AG09319 (cell line): ENCODE data around the gene HCN1.

Experiments
- DNase-seq: peaks from one replicate; pipeline ENCODE4 v3.0.0-alpha.2; 2010; ENCODE audit warnings: low read depth; ENCODE audit errors: extremely low read depth
- TF ChIP-seq, protein P1 (sequence below): IDR thresholded peaks from 2 replicates; pipeline ENCODE4 v1.5.1; 2011; ENCODE audit warnings: low read depth, mild to moderate bottlenecking, inconsistent platforms, low read length, moderate library complexity

Gene HCN1

GRCh38 chr5:45437752-45438151 is 258.4 kb downstream of the HCN1 start:
- TF ChIP-seq, protein P1, sequence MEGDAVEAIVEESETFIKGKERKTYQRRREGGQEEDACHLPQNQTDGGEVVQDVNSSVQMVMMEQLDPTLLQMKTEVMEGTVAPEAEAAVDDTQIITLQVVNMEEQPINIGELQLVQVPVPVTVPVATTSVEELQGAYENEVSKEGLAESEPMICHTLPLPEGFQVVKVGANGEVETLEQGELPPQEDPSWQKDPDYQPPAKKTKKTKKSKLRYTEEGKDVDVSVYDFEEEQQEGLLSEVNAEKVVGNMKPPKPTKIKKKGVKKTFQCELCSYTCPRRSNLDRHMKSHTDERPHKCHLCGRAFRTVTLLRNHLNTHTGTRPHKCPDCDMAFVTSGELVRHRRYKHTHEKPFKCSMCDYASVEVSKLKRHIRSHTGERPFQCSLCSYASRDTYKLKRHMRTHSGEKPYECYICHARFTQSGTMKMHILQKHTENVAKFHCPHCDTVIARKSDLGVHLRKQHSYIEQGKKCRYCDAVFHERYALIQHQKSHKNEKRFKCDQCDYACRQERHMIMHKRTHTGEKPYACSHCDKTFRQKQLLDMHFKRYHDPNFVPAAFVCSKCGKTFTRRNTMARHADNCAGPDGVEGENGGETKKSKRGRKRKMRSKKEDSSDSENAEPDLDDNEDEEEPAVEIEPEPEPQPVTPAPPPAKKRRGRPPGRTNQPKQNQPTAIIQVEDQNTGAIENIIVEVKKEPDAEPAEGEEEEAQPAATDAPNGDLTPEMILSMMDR = no peak
- no peak for DNase-seq

GRCh38 chr5:45417285-45417998 is 278.7 kb downstream of the HCN1 start:
- no peak for DNase-seq
- TF ChIP-seq, protein P1 = no peak

DNA sequence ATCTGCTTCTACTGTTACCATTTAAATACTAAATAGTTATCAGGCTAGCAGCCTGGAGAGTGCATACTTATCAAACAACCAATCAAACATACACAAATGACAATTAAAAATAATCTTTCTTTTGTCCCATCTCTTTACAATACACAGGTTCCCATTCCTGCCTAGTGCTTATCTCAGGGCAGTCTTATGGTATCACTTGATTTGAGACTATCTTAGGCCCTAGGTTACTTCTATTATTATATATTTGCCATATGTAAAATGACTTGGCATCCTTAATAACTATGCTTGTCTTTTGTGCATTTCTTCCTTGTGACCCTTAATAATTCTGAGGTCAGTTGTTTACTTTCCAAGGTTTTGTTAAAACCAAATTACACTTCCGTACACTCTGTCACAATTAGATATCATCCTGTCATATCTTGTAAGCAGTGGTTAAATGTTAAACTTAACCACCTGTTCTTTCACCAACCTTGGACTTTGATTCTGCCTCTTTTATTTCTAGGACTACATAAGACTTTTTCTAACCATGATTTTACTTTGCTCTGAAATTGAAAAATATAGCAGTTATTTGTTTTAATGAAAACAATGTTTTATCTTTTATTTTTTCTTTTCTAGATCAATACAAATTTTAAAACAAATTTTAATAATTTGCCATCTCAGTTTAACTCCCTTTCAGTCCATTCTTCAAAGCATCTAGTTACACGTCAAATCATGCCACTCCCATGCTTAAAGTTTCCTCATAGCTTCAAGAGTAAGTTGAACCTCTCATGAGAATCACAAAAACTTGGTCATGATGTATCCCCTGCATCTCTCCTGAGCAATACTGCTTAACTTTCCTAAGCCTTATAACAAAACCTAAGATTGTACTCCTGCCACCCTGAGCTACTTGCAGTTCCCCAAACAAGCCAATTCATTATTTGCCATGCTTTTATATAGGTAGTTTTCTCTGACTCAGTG is 281.3 kb downstream of the HCN1 start:
- TF ChIP-seq, protein P1 = no peak
- no peak for DNase-seq

DNA sequence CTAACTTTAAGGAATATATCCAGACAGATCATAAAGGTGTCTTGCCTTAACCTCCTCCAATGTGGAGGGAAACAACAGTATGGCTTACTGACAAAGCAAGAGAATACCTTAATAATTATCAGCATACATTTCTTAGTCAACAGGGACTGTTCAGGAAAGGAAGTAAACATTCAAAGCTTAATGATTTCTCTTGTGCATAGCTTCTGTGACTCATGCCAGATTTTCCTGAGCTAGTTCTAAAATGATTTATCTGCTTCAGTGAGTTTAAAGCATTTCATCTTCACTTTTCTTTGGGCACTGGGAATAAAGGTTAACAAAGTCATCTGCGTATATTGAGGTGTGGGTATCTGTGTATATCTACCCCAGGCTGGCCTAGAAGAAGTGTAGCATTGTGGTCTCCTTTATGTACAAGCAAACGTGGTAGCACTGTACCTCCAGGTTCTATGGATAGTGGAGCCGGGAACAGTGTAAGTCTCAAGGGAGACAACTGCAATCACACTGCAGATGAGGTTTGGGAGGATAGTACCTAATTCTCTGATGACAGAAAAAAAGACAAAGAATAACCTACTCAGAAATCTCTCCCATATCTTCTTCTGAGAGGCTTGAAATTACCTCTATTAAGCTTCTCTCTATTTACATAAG is 284.1 kb downstream of the HCN1 start:
- TF ChIP-seq, protein P1 = no peak
- no peak for DNase-seq

DNA sequence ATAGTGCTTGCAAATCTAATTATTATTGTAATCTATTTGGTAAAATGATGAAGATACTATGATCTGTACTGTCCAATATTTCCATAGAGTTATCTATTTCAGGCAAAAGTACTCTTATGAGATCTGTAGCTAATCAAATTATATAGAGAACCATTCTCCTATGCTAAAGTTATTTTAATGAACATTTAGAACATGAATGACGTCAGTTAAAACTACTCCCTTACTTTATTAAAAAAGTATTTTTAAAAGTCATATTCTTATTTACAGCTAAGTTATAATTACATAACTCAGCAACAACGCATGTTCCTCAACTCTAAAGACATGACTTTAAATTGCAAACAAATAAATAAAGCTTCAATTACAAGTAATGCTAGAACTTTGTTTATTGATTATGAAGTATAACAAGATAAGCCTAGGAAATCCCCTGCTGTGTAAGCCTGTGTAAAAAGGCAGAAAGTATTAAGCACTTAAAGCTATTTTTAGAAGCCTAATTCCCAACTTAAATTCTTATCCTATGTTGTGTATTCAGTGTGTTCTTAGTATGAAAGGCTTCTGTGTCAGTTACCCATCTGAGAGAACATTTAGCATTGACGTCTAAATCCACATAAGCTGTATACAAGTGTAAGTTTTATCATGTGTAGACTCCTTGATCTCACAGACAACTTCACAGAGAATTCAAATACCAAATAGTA is 285.7 kb downstream of the HCN1 start:
- no peak for DNase-seq
- TF ChIP-seq, protein P1 = no peak

- DNase-seq = no peak
- TF ChIP-seq, protein P1 = no peak
These were observed 288.1 kb downstream of the HCN1 start for GRCh38 chr5:45408067-45408466.
